HG03097 (cell line): ENCODE measurements around the gene IL6ST.
"Not testable (repeated sequence)": the region's sequence is repeated elsewhere in the genome, so short reads cannot be mapped to it uniquely, and the experiment has no call there.

Experiments
- ATAC-seq: cut with Tn5 transposase; IDR thresholded peaks from one replicate; pipeline ENCODE4 v1.9.1; 2021; ENCODE audit not compliant: unreplicated experiment, low FRiP score

Gene IL6ST

DNA sequence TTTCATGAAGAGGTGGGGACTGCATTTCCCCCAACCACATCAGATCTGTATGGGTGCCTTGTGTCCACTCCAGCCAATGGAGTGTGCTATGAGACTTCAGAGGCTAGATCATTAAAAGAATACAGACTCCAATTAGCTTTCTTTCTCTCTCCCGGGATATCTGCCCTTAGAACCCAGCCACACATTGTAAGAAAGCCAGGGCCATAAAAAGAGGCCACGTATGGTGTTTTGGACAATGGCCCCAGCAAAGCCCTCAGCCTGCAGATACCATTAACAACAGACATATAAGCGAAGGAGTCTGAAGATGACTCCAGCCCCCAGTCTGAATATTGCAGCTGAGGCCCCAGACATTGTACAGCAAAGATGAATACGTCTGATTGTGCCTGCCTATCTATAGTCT lies 21.5 kb downstream of the IL6ST start:
- no peak for ATAC-seq

GRCh38 chr5:55969956-55970355 lies 24.8 kb downstream of the IL6ST start:
- no peak for ATAC-seq

- no peak for ATAC-seq
These were observed 28.5 kb downstream of the IL6ST start for GRCh38 chr5:55966284-55966683.

- no peak for ATAC-seq
These were observed 29.2 kb downstream of the IL6ST start for GRCh38 chr5:55965525-55965924.

DNA sequence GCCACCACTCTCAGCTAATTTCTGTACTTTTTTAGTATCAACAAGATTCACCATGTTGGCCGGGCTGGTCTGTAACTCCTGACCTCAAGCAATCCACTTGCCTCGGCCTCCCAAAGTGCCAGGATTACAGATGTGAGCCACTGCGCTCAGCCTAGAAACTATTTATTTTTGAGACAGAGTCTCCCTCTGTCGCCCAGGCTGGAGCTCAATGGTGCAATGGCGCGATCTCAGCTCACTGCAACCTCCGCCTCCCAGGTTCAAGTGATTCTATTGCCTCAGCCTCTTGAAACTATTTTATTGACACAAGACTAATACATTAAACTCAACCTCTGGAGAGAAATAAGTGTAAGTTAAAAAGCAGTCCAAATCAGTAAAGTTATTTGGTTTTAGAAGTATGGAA lies 34.0 kb downstream of the IL6ST start:
- ATAC-seq, result no peak

DNA sequence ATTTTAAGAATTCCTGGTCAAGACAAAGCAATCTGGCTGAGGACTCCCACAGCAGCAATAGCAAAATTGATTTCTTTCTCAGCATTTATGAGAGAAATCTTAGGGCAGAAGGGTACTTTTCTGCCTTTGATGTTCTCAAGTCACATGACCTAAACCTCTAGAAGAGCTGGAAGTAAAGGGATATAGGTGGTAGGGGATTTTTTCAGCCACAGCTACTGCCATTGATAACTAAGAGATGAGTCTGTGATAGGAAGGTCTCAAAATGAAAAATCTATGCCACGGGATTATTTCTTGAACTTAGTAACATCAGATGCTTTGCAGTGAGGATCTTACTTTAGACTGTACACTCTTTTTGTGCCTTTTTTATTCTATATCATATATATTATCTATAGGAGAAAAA lies 35.6 kb downstream of the IL6ST start:
- no peak for ATAC-seq

- ATAC-seq, result not testable (repeated sequence)
These were observed 53.6 kb downstream of the IL6ST start for GRCh38 chr5:55941154-55941553.

- ATAC-seq, result not testable (repeated sequence)
These were observed 57.2 kb downstream of the IL6ST start for GRCh38 chr5:55937598-55937997.

DNA sequence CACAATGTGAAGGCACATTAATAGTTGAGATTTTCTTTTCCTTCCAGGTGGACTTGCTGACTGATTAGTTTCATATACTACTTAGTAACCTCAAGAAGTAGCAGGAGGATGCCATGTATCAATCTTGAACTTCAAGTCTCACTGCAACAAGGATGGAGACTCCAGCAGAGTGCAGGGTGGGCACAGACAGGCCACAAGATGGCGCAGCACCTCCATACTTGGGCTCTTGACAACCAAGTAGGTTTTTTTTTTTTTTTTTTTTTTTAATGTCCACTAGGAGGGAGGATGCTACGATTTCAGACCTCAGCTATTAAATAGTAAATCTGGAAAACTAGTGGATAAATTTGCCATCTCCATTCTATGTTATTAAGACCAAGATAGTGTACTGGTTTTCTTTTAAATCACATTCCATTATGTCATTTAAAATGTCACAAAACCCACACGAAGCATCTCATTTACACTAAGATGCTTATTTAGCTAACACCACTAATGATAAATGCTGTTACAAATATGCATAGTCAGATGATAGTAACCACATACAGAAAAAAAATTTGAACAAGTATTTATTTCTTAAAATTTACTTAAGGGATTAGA lies 58.6 kb downstream of the IL6ST start:
- no peak for ATAC-seq

- no peak for ATAC-seq
These were observed 59.4 kb downstream of the IL6ST start for GRCh38 chr5:55935371-55935770.

DNA sequence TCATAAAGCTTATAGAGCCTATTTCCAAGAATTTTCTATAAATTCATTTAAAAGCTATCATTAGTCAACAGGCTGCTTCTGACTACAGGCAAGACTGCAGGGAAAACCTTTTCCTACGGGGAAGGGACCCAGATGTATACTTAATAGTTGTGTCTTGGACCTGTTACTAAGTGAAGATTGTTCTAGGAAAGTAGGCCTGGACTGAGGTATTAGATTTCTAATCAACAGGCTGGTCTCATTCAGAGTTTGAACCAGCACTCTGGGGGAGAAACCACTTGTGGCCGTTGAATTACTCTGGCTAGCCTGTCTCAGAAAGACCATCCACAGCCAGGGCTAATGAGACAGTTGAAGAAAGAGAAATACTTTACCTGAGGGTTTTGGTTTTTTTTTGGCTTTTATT lies 60.0 kb downstream of the IL6ST start:
- no peak for ATAC-seq

DNA sequence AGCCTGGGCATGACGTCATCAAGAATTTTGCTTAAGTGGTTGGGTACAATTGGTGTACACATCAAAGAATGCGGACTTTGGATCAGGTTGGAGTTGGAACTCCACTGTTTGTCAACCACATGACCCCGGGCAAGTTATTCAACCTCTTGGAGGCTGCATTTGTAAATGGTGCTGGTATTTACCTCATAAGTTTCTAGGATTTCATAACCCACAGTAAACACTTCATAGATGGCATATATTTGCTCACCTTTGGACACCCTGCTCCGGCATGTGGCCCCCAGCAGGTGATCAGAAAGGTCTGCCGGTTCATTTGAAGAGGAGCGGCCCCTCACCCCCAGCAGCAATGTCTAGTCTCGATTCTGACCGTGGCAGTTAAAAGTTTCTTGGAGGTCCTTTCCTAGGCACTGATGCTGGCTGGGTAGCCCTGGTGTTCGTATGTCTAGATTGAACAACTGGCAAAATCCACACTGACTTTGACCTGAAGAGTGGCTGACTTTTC lies 60.6 kb downstream of the IL6ST start:
- ATAC-seq, result no peak

DNA sequence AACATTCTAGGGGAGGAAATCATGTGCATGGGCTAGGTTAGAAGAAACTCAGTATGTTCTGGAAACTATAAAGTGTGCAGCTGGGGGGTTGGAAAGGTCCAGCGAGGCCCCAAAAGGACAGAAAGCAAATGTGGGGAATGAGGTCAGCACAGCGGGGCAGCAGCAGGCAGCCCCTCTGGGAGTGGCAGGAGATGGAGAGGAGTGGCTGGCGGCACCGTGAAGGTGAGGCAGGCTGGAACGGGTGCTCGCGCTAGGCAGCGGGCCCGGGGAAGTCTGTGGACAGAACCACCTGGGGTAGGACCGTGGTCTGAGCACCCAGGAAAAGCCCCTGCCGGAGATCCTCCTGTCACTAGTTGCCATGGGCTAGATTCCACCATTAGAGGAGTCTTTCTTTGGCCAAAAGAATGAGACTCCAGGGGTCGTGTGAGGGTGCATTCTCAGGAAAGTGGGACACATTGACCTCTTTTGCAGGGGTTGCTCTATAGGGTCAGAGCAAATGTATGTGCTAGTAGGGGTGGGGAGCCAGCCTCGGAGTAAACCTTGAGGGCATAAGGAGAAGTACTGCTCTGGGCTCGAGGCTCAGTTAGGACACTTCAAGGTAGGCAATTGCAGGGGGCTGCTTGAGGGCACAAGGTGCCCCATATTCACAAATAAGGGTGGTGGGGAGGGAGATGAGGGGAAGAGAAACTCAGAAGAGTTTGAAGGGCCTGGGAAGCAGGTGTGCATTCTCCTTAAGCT lies 61.2 kb downstream of the IL6ST start:
- no peak for ATAC-seq

DNA sequence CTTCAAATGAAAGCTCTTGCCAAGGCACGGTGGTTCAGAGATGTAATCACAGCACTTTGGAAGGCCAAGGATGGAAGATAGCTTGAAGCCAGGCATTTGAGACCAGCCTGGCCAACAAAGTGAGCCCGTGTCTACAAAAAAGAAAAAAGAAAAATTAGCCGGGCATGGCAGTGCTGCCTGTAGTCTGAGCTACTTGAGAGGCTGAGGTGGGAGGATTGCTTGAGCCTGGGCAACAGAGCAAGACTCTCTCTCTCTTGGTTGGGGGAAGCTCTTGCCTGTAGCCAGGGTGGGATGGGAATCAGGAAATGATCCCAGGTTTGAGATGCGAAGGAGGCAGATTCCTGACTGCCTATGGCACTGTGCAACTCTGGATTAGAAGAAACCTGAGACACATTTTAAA lies 62.1 kb downstream of the IL6ST start:
- no peak for ATAC-seq

DNA sequence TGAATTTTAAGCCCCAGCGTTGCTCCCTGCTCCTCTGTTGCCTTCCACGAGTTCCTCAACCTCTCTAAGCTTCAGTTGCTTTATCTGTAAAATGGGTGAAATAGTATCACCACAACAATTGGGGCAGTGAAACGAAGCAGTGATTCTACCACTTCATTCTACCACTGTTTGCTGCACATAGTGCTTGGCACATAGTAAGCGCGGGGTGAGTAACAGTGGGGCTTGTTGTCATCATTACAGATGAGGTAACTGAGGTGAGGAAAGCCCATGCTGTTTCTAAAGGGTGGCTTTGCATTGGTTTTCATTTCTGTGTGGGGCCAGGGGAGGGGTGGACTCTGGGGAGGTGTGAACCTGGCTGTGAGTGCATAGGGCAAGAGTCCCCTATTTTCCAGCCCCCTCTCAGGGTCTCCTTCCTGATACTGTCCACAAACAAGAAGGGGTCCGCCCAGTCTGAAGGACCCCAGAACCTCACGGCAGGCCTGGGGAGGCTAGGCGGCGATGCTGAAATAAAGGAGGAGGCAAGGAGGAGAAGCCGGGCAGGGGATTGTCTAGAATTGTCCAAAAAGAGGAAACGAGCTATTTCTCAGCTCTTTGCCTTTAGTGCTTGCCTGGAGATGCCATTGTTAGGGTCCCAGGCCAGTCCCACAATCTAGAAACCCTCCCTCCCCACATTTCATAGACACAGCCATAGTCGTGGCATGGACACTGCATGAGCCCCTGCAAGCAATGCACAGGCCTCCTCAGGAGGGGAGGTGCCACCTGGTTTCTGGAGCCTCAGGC lies 65.6 kb downstream of the IL6ST start:
- no peak for ATAC-seq

- ATAC-seq, result no peak
These were observed 66.7 kb downstream of the IL6ST start for GRCh38 chr5:55927861-55928655.

DNA sequence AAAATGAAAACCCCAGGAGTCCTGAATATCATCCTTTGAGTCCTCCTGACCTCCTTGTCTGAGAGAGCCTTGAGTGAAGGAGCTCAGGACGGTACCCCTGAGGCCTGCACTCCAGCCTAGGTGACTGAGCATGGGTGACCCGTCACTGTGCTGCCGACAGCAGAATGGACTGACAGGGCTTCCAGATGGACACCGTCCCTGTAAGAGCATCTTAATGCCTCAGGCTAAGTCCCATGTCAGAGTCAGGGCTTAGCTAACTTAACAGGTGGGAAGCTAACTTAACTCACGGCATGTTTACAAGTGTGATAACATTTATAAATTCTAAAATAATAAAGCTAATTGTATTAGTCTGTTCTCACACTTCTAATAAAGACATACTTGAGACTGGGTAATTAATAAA lies 68.3 kb downstream of the IL6ST start:
- no peak for ATAC-seq

DNA sequence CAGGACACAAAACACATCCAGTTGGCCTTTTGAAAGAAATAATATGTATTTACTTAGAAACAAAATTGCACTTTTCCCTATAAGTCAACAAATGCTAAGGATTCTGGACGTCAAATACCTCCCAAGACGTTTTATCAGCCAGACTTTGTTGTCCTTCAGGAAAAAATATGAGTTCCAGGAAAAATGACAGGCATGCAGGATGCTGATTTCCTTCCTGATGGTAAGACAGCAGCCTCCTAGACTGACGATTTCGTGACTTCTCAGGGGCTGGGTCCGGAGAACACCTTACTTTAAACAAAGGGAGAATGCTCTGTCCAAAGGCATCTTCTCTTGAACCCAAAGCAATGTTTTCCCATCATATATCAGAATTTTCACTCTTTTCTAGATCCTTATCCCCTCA lies 69.1 kb downstream of the IL6ST start:
- ATAC-seq, result no peak

DNA sequence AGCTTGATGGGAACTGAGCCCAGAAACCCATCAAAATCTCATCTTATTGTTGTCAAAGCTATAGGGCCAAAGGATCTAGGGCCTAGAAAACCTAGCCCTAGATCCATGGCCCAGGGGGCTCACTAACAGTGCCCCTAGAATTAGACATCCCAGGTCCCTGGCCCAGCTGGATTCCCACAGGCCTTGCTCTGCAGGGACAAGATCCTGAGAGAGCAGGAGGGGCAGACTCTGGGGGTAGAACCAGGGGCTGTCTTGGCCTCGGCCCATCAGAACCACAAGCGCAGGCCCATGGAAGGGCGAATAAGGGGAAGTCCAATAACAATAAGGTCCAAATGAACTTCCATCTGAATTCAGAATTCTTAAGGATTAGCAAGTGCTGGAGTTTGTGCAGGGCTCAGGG lies 69.6 kb downstream of the IL6ST start:
- ATAC-seq, result no peak

DNA sequence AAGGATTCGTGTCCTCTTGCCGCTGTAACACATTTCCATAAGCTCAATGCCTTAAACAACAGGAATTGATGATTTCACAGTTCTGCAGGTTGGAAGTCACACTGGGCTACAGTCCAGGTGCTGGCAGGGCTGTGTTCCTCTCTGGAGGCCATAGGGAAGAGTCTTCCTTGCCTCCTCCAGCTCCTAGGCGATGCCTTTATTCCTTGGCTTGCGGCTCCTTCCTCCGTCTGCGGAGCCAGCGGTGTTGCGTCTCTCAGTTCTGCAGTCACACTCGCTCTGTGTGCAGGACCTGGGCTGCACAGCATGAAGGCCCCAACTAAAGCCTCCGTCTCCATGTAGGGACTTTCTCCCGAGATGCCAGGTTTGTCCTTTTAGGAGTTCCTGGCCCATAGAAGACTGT lies 70.0 kb downstream of the IL6ST start:
- ATAC-seq, result no peak
